GM13977 (cell line): ENCODE data around the gene PRSS2.
"Not testable (repeated sequence)": the region's sequence is repeated elsewhere in the genome, so short reads cannot be mapped to it uniquely, and the experiment has no call there.

ENCODE experiments used
- DNase-seq: peaks from one replicate; pipeline ENCODE4 v3.0.0; 2012; ENCODE audit warnings: low spot score
- in situ Hi-C: fragments of 300-500 bp; cut with MboI; formaldehyde crosslinking; loops from one replicate; pipeline ENCODE4 v1.12.0; 2022; ENCODE audit warnings: low sequenced_read_pairs, low pct_unique_long_range_greater_than_20kb, mixed read lengths, inconsistent platforms; ENCODE audit not compliant: unreplicated experiment
- TF ChIP-seq, protein P1 (sequence below): IDR thresholded peaks from 2 replicates; pipeline ENCODE4 v1.5.1; 2012; ENCODE audit warnings: mild to moderate bottlenecking, control low read depth; ENCODE audit not compliant: insufficient read depth; ENCODE audit errors: extremely low read depth, missing control alignments

Gene PRSS2

DNA sequence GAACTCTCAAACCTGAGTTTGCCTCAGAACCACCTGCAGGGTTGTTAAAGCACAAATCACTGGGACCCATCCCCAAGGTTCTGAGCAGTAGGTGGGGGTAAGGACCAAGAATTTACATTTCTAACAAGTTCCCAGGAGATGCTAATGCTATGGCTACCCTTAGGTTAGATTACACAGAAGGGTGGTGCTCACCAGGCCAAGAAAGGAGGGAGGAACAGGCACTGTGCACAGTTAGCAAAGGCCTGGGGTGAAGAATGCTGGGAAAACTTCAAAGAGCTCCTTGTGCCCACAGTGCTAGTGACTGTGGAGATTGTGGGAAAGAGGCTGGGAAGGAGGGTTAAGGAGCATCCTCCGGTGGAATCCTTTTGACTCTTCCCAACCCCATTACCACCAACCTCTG is 8.7 kb upstream of the PRSS2 start:
- DNase-seq, result no peak
- in situ Hi-C loops, result no loop called here

DNA sequence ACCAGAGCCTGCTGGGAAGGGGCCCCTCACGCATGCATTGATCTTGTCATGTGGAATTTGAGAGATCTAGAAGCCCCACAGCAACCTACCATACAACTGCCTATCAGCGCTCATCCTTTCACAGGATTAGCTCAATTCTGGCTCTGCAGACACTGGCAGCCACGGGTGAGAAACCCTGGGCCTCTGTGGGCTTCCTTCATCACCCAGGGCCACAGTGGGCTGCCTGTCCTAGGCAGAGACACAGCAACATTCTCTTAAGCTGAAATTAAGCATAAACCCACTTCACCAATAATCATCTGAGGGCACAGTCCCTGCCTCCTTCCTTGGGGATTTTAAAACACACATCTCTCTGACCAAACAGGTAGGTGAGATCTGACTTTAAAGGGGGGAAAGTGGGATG is 3.3 kb upstream of the PRSS2 start:
- in situ Hi-C loops, result no loop called here
- TF ChIP-seq, protein P1, sequence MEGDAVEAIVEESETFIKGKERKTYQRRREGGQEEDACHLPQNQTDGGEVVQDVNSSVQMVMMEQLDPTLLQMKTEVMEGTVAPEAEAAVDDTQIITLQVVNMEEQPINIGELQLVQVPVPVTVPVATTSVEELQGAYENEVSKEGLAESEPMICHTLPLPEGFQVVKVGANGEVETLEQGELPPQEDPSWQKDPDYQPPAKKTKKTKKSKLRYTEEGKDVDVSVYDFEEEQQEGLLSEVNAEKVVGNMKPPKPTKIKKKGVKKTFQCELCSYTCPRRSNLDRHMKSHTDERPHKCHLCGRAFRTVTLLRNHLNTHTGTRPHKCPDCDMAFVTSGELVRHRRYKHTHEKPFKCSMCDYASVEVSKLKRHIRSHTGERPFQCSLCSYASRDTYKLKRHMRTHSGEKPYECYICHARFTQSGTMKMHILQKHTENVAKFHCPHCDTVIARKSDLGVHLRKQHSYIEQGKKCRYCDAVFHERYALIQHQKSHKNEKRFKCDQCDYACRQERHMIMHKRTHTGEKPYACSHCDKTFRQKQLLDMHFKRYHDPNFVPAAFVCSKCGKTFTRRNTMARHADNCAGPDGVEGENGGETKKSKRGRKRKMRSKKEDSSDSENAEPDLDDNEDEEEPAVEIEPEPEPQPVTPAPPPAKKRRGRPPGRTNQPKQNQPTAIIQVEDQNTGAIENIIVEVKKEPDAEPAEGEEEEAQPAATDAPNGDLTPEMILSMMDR, result no peak
- no peak for DNase-seq

More for the DNA sequence above, 8.7 kb upstream of the PRSS2 start:
- TF ChIP-seq, protein P1, result no peak

DNA sequence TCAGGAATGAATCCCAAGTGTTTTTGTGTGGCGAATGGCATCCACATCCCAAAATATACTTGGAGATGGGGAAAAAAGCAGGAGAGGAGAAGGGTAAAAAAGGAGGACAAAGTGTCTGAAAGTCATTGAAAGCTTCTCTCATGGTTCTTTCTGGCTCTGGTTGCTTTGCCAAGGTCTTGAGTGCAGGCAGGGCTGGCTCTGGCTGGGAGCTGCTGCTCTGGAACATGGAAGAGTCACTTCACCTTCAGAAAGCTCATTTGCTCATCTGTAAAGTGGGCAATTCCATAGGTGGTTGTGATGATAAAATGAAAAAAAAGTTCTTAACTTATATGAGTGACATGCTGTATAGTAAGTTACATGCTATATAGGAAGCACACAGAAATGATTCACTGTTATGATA is 2.9 kb upstream of the PRSS2 start:
- TF ChIP-seq, protein P1, result no peak
- in situ Hi-C loops, result no loop called here
- DNase-seq, result no peak

DNA sequence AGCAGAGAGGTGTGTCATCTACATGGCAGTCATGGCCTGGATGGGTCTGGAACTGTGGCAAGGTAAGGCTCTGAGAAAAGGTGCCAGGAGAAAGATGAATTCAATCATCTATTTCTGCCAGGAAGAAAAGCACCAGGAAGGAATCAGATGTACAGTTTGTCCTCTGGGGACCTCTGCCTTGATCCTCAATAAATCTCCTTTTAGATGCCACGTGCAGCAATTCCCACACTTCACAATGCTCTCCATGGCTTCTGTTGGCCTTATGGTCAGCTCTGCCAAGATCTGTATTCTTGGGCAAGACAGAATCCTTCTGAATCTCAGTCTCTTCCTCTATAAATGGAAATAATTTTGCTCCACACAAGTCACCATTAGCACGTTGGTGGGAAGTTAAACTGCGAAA is 1.9 kb upstream of the PRSS2 start:
- in situ Hi-C loops, DNase-seq: not testable (repeated sequence)

DNA sequence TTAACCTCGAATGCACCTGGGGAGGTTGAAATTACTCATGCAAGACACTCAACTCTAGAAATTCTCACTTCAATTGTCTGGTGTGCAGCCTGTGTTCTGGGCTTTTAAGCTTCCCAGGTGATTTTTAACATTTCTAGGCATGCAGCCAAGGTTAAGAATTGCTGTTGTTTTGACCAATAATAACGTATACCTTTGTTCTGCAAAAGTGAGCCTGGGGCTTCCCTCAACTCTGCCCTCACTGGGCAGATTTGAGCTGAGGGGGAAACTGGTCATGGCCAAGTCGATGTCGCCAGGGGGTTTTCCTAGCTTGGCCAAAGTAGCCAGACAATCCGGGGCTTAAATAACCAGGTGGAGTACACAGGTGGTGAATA is 568 bp downstream of the PRSS2 start:
- DNase-seq, result peak; percentile 38
- TF ChIP-seq, protein P1, result no peak
- in situ Hi-C loops, result no loop called here

DNA sequence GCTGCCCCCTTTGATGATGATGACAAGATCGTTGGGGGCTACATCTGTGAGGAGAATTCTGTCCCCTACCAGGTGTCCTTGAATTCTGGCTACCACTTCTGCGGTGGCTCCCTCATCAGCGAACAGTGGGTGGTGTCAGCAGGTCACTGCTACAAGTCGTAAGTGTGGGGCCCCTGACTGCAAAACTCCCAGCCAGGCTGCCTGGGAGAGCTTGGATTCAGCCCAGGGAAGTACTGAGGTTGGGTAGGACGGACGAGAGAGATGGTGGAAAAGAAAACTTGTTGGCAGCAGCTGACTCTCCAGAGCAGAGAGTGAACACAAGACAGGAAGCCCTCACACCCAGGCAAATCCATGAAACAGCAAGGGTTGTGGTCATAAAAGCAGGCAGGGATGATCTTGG is 1.3 kb downstream of the PRSS2 start:
- no peak for DNase-seq
- TF ChIP-seq, protein P1, result no peak
- in situ Hi-C loops, result no loop called here

DNA sequence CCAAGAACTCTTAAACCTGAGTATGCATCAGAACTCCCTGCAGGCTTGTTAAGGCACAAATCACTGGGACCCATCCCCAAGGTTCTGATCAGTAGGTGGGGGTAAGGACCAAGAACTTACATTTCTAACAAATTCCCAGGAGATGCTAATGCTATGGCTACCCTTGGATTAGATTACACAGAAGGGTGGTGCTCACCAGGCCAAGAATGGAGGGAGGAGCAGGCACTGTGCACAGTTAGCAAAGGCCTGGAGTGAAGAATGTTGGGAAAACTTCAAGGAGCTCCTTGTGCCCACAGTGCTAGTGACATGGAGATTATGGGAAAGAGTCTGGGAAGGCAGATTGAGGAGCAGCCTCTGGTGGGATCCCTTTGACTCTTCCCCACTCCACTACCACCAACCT is 1.9 kb downstream of the PRSS2 start:
- in situ Hi-C loops, result no loop called here
- TF ChIP-seq, protein P1, result no peak

More for the DNA sequence above, 1.9 kb downstream of the PRSS2 start:
- DNase-seq, result no peak
